GM19372 (cell line): ENCODE measurements around the gene FAM200C.

Source experiments
- ATAC-seq: cut with Tn5 transposase; IDR thresholded peaks from one replicate; pipeline ENCODE4 v1.9.1; 2021; ENCODE audit warnings: mild to moderate bottlenecking, low read depth, moderate library complexity; ENCODE audit not compliant: unreplicated experiment

The FAM200C gene

DNA sequence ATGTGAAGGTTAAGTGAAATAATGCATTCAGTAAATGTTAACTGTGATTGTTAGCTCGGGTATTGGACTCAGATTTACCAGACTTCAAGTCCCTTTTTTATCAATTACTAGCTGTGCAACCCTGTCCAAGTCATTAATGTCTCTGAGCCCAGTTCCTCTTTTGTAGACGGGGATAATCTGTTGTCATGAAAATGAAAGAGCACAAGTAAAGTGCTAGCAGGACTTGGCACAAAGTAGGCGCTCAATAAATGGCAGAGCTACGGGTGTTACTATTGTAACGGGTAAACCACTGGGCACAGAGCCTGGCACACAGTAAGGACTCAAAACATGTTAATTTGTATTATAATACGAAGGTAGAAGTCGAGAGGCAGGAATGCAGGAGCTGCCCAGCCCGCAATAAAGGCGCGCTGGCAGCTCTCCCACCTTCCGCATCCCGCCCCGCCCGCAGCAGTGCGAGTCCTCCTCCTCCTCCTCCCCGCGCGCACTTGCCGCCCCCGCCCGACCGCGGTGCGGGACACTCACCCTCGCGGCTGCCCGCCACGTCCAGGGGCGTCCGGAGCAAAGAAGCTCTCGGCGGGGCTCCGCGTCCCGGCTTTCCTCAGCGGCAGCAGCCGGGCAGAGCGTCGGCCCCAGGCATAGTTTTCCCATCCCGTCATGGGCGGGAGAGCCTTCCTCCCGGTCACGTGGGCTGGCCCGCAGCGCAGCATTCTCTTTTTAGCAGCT lies 29.7 kb downstream of the FAM200C start, which contains the start of gene C1QTNF2:
TSS of gene C1QTNF2 (minus strand) at position 637 of the 723 bp plus-strand sequence. CDS start 15,615 bp downstream, outside the sequence.
- no peak for ATAC-seq

DNA sequence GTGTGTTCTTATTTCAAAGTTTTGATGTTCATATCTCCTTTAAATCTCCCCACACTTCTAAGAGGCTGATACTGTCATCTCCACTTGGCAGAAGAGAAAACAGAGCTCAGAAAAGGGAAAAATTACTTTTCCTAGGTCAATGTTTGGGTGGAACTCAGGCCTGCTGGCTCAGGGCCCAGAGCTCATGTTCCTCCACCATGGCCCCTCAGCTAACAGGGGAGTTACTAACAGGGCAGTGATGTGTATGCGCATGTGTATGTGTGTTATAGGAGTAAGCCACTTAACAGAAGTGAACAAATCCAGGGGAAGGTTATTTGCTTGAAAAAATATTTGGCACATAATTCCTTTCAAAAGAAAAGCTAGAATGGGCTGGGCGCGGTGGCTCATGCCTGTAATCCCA lies 32.0 kb downstream of the FAM200C start:
- no peak for ATAC-seq

DNA sequence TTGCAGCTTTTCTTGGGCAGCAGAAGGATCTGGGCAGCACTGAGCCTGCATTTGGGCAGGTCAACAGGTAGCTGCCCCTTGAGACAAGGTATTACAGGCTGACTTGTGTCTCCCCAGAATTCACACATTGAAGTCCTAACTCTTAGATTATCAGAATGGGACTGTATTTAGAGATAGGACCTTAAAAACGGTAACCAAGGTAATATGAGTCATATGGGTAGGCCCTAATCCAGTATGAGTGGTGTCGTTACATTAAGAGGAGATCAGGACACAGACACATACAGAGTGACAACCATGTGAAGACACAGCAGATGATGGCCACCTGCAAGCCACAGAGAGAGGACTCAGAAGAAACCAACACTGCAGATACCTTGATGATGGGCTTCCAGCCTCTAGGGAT lies 32.6 kb downstream of the FAM200C start:
- ATAC-seq: no peak

DNA sequence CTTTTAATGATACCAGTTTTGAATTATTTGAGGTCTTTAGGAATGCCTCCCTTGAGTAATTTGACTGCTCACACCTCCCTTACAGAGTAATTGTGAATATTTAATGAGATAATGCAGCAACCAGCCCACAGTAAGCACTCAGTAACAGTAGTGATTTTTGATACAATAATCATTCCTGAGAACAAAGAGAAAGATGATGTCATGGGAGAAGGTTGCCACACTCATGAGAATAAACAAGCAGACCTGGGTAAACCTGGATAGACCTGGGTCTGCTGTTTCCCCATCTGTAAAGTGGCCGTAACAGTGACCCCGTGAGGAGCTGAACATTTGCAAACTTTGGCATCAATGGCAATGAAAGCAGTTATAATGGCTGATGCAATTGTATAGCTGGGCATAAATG lies 33.6 kb downstream of the FAM200C start:
- no peak for ATAC-seq

DNA sequence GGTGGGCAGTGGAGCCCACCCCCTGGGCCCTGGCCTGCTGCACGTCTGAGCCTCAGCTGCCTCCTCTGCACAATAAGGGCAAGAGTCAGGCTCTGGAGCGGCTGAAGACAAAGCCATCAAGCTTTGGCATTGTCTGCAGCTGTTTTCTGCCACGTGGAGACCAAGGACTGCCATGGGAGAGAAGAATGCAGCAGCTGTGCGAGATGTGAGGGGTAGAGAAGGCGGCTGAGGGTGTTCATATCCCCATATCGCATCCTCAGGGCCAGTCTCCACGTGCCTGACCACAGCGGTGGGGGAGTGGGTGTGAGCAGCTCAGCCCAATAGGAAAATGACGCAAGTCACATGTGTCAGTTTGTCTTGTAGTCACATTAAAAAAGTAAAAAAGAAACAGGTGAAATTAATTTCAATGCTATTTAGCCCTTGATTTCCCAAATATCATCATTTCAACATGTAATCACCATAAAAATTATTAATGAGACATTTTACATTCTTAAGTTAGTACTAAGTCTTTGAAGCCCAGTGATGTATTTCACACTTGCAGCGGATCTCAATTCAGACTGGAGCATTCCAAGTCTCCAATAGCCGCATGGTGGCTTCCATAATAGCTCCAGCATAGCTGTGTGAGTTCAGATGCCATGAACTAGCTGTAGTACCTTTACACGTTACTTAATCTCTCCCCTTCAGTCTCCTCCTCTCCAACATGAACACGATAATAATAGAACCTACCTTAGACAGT lies 36.0 kb downstream of the FAM200C start:
- ATAC-seq: no peak

DNA sequence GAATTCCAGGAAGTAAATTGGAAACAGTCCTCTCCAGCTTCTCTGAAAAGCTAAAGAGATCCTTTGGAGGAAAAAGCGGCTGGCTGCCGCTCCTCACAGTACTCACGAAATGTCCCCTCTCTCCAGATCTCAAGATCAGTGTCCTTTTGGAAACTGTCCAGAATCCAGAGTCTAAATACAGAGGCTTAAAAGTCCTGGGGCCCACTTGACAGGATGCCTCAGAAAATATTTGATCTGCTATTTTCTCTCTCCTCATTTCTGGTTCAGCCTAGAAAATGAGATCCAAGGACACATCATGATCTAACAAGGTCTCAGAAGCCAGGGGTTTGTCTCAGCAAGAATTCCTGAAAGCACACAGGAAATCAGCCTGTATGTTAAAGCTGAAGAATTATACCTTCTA lies 36.6 kb downstream of the FAM200C start:
- no peak for ATAC-seq

DNA sequence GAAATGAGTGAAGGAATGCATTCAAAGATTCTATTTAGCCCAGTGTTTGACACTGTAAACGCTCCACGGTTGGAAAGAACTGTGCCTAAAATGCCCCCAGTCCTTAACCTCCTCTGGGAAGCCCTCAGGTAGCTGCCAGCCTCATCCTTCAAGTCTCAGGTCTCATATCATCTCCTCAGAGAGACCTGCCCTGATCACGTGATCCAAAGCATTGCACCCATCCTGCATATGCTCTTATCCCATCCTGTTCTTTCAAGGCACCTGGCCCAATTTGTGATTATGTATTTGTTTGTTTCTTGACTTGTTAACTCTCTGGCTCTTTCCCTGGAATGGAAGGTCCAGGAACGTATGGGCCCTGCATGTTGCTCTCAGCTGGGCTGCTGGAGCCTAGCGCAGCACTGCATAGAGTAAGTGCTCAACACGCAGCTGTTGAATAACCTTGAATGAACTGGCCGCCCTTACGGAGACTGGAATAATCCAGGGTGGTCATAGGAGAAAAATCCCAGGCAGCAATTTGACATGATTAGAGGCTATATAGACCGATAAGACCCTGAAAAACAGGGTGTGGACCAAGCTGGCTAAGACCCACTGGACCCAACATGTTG lies 38.1 kb downstream of the FAM200C start:
- no peak for ATAC-seq

DNA sequence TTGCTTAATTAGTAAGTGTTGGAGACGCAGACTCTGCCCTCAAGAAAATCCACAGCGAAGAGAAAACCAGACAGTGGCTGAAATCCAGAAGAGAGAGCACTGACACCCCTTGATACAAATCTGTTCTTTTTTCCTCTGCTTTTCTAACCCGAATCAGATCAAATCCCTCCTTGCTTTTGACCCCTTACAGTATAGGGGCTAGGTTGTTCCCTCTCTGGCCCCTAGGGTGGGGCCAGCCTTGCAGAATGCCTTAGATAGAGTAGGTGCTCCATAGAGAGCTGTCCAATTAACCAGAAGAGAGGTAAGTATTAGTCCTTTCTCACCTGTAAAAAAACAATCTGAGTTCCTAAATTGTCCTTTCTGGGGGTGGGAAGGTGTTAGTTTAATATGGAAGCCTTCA lies 39.5 kb downstream of the FAM200C start:
- no peak for ATAC-seq

DNA sequence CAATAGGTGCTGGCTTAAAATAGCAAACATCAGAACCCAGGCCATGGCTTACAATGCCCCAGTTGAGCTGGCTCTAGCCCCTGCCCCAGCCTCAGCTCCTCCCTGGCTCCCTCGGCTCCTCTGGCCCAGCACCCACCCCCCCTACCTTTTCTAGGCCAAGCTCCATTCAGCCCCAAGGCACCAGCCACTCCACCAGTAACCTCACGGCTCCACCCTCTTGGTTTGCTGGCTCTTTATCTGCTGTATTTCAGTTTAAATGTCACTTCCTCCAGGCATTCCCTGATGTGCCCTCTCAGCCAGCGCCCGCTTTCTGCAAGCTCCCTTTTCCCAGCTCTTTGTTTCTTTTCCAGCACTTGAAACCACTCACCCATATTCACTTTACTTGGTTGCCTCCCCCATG lies 40.0 kb downstream of the FAM200C start:
- no peak for ATAC-seq

DNA sequence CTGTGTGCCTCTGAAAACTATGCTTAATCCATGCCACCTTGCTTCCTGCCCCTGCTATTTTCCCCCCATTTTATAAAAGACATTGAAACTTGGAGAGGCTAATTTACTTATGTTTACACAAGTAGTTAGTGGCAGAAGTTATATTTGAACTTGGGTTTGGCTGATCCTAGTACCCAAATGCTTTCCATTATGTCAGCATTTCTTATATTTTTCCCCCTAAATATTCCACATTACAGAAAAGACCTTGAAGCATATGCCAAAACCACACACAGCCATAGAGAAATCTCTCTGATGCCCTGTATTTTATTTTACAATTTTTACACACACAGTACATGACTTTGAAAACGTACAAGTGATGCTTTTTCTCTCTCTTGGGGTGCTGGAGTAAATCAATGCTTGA lies 40.6 kb downstream of the FAM200C start:
- ATAC-seq: no peak

DNA sequence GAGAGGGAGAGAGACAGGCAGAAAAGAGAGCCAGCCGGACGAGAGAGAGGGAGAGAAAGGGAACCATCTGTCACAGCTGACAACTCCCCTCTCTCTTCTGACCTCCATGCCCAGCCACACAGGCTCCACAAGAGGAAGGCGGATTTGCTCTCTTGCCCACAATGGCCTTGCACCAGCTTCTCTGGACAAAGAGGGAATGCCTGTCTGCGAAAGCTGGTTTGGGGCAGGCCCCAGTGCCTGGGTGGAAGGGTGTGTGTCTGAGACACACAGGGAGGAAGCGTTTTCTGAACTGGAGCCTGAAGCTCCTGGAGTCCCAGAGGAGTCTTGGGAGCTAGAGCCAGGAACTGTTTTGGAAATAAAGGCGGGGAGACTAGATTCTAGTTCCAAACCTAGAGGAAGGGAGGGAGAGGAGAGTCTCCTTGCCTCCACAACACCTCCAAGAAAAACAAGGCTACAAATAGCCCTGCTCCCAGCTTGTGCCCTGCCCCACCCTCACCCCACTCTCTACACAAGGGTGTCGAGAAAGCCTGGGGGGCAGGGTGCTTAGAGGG lies 41.9 kb downstream of the FAM200C start:
- ATAC-seq: no peak

DNA sequence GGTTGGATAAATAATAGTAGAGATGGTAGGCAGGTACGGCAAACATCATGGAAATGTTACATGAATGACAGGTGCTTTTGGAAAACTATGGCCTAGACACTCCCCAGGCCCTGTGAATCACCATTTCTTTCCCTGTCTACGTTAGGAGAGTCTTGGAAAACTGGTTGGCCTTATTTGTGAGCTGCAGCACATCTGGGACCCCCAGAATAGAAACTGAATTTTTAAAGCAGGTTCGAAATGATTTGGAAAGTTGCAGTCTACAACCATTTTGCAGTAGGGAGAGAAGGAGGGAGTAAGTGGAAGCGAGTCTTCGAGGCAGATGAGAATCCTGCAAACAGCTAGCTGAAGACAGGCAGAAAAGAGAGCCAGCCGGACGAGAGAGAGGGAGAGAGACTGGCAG lies 42.5 kb downstream of the FAM200C start:
- ATAC-seq: no peak

DNA sequence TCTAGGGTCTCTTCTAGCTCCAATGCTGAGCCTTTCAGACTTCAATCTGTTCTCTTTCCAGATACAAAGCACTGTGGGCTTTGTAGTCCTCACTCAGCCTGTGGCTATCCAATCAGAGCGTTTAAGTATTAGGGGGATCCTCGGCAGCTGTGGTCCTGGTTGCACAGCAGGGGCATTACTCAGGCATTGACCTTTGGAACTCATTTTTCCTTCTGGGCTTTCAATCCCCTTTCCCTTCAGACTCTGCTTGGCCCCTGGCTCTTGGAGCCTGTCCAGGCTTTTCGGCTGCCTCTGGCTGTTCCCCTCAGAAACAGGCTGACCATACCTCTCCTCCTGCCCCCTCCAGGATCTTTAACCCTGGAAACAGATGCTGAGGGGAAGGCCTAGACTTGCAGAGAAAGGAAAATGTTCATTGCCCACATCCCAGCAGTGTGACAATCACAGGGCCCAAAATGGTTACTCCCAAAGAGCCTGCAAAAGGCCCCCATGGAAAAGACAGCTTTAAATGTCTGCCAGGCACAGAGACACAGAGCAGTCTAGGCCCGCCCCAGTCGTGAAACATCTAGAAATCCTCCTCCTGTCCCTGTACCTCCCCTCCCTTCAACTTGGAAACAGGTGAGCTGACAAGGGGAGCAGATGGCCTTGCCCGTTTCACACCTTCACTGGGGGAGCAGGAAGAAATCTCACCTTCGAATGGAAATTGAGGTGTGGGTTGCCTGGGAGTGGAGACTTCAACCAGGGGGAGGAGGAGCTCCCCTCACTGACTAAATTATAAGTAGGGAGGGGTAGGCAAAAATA lies 43.1 kb downstream of the FAM200C start:
- no peak for ATAC-seq

DNA sequence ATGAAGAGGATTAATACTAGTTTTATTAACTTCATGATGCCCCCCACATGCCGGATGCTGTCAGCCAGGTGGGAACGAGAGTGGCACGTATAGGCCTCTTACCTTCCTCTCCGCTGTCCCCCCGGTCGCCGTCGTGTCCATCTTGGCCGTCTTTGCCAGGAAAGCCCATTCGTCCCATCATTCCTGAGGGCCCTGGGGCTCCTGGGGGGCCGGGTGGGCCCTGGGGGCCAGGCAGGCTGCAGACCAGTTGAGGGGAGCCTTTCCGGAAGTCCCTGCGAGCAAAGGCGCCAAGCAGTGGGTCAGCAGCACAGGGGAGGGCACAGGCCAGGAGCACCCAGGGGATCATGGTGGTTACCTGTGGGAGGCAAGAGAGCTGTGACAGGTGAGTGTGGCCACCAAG lies 45.2 kb downstream of the FAM200C start:
- no peak for ATAC-seq

DNA sequence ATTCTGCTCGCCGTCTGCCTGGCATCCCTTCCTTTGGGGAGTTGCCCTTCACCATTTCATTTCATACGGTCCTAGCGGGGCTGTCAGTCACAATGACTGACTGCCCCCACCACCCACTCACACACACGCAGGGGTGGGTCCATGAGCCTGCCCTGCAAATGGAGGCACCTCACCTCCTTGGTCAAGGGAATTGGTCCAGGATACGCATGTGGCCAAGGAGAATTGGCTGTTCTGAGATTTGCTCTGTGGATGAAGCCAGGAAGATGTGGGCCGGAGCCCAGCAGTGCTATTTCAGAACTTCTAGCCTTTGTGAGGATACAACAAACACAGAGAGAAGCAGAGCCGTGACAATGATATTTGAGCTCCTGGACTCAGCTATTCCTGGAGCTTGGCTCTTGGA lies 46.5 kb downstream of the FAM200C start:
- no peak for ATAC-seq

DNA sequence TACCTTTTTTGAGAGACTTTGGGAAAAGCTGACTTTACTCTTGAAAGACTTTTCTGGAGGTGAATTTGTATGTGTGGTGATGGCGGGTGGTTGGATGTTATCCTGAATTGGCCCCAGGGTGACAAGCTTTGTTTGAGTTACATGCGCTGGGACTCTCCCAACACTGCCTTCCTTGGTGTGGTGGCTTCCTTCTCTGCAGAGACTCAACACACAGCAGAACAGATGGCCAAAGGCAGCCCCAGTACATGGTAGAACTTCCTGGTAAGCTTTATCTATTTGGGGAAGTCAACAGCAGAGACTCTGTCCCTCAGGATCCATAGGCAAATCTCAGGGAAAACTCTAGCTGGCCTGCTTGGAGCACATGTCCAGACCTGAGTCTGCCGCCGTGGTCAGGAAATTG lies 47.5 kb downstream of the FAM200C start:
- no peak for ATAC-seq

DNA sequence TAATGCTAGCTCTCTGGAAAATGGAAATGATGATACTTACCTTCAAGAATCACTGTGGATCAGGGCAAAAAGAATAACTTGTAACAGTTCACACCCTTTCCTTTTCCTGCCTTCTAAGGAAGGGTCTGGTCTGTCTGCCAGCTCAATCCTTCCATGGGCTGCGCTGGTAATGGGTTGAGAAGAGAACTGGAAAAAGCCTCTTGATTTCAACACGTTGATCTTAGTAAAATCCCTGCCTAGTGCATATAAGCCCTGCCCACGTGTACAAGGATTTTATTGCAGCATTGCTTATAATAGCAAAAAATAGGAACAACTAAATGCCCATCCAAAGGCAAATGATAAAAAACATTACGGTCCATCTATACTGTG lies 49.9 kb downstream of the FAM200C start:
- no peak for ATAC-seq

DNA sequence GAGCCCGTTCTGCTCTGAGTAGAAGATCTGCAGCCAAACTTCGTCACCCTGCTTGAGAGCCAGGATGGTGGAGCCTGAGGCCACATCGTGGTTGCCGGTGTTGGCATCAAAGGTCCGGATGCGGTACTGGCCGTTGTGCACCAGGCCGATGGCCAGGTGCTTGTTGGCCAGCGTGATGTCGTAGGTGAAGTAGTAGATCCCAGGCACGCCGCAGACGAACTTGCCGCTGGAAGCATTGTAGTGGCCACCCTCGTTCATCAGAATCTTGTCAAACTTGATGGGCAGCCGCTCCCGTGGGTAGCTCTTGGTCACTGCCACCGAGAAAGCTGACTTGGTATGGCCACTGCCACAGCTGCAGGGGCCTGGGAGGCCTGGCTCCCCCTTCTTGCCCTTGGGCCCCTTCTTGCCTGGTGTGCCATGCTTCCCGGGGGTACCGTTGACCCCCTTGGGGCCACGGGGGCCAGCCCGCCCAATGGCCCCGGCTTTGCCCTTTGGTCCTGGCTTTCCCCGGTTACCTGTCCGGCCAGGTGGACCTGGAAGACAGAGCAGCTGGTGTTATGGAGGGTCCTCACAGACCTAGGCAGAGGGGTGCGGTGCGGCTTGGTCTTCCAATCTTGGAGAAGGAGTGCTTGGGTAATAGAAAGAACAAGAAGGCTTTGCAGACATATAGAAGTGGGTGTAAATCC lies 50.5 kb downstream of the FAM200C start:
- ATAC-seq: no peak

DNA sequence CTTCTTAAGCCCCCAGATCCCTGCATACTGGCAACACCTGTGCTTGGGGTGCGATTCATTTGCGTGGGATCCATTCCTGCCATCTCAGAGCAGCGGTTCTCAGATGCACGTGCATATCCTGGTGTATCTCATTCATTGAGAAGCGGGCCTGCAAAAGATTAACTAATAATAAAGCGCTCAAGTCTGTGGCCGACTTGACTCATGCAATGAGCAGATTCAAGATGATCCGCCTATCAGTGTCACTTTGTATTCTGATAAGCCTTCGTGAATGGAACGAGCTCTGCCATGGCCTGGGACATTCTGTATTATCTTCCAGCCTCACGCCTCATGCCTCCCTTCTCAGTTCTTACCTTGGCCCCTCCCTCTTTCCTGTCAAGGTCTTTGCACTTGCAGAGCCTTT lies 51.8 kb downstream of the FAM200C start:
- no peak for ATAC-seq

DNA sequence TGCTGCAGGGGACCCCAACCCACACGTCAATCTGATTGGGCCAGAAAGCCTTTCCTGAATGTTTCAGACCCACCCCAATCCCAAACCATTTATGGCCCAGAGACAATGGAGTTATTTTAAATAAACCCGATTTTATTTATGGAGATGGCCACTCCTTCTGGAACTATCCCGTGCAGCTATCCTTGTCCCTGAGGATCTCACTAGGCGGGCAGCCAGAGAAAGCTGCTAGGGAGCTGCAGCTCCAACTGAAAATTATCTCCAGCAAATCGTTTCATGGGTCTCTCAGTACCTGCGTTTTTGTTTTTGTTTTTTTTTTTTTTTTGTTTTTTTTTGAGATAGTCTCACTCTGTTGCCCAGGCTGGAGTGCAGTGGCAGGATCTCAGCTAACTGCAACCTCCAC lies 52.4 kb downstream of the FAM200C start:
- ATAC-seq: no peak
